Stimulated activated naive CD8-positive, alpha-beta T cell treated with anti-CD3 and anti-CD28 coated beads, Interleukin-15, amount 100 ng/mL, for 72 hours (primary cell): ENCODE data around the gene ASNSD1.
"Not testable (repeated sequence)": the region's sequence is repeated elsewhere in the genome, so short reads cannot be mapped to it uniquely, and the experiment has no call there.

ENCODE experiments used
- ATAC-seq: fragments of 150-1000 bp; cut with Tn5 transposase; 2 replicates; pipeline ENCODE4 v1.10.0; 2021; ENCODE audit warnings: mild to moderate bottlenecking, moderate library complexity
- DNase-seq, 2 donors: peaks; one replicate each; pipeline ENCODE4 v3.0.0; 2021 to 2022
- H3K27ac Mint-ChIP-seq, 2 donors: one replicate each; pipeline ENCODE4 v1.8.0; 2022; ENCODE audit warnings: mild to moderate bottlenecking in 2 of 2, mixed read lengths in 2 of 2, moderate library complexity in 2 of 2
- H3K27me3 Mint-ChIP-seq: one replicate; pipeline ENCODE4 v1.8.0; 2022; ENCODE audit warnings: mixed read lengths
- H3K4me1 Mint-ChIP-seq: one replicate; pipeline ENCODE4 v1.8.0; 2022; ENCODE audit warnings: mild to moderate bottlenecking, mixed read lengths
- H3K4me3 Mint-ChIP-seq, 2 donors: one replicate each; pipeline ENCODE4 v1.8.0; 2022; ENCODE audit warnings: mild to moderate bottlenecking in 2 of 2, mixed read lengths in 2 of 2, moderate library complexity in 1 of 2
- H3K9me3 Mint-ChIP-seq, 2 donors: one replicate each; pipeline ENCODE4 v1.8.0; 2022; ENCODE audit warnings: mixed read lengths in 2 of 2

The ASNSD1 gene

DNA sequence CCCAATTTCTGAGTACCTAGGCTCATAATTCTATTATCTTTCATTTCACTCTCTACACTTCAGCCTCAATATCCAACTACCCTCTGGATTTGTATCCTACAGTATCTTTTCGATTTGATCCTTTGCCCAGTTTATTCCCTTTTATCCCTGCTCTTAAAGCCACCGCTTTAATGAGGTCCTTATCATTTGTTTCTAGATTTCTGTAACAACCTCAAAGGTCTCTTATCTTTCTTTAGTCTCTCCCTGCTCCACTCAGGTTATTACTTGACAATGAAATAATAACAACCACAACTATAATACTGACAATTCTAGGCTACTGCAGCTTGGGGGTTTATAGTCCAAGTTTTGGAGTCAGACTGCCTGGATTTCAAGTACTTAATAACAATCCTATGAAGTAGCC, 25.9 kb upstream of the ASNSD1 start:
- Mint-ChIP-seq H3K9me3 (peaks cover 0 to 6% of the 10 kb centered on the region in 2 donors), H3K4me1 (peaks cover 6% of the 10 kb centered on the region), H3K27me3 (no peaks in the 10 kb centered on the region), H3K4me3 (no peak overlapping the region), H3K27ac (no peak overlapping the region)
- DNase-seq (no peak), ATAC-seq (no peak)

DNA sequence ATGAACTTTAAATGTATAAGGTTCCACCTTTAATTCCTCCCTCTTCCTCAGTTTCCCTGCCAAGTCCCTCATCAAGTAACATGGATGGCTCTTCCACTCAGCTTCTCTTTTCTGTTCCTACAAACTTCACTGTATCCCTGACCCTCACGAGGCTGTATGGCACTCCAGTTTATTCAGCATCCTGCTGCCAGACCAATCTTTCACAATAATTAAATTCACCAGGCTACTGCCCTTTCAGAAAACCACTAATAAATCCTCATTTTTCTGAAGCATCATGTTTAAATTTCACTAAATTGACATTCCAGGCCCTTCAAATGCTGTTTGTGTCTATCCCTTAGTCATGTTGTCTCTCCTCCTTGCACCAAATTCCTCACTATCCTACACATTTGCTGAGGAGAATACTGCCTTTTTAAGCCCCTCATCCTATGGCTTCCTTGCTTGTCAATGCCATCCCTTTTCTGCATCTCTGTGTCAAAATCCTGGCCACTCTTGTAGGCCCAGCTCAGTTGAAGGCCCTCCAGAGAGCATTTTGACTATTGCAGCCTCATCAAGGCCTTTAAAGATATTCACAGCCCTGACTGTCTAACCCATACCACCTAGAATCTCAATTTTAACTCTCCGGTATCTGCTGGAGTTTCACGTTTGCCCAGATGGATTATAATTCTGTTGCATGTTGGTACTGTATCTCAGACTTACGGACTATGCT, 22.8 kb upstream of the ASNSD1 start:
- DNase-seq (no peak), ATAC-seq (no peak)
- H3K9me3 Mint-ChIP-seq: peaks cover 0 to 10% of the 10 kb centered on the region in 2 donors
- no peak overlapping the region for H3K4me3 Mint-ChIP-seq
- peaks cover 24% of the 10 kb centered on the region for H3K4me1 Mint-ChIP-seq
- H3K27ac Mint-ChIP-seq: peak overlapping the region in 1 of 2 donors; percentile 28
- H3K27me3 Mint-ChIP-seq: no peaks in the 10 kb centered on the region

DNA sequence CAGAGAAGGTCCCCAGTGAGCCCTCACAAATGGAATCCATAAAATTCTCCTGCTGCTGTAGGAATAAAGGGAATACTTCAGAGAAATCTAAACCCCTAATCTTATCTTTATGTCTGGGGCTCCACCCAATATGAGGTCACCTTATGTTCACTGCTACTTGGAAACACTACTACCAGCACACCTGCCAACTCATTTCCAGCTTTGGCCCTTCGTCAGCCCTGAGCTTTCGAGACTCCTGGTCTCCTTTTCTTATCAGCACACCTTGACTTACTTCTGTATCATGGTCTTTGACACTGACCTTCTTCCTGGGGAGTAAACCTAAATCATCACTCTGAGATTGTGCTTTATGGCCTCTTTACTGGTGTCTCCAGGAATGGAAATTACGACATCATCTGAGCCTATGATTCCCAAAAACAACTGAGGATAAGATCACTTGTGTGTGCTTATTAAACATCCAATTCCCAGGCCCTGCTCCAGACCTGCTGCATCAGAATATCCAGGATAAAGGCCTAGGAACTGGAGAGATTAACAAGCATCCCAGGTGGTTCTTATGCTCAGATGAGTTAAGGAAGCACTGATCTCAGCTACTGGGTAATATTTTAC, 22.2 kb upstream of the ASNSD1 start:
- no peak overlapping the region for H3K4me3 Mint-ChIP-seq
- no peaks in the 10 kb centered on the region for H3K27me3 Mint-ChIP-seq
- H3K4me1 Mint-ChIP-seq: peaks cover 24% of the 10 kb centered on the region
- no peak overlapping the region for H3K27ac Mint-ChIP-seq
- no peak for DNase-seq
- peaks cover 0 to 10% of the 10 kb centered on the region in 2 donors for H3K9me3 Mint-ChIP-seq
- ATAC-seq: no peak

DNA sequence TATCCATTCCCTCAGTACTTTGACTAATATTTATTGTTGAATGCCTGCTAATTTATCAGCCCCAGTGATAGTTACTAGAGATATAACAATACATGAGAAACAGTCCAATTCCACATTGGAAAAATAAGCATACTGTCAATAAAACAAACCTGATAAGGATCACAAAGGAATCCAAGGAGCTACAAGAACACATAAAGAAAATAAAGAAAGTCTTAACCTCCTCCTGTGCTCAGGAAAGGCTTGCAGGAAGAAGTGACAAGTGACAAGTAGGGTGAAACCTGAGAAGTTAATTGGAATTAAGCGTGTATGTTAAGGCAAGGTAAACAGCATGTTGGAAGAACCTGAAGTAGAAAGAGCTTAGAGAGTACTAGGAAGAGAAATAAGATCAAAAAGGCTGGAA, 20.3 kb upstream of the ASNSD1 start:
- Mint-ChIP-seq H3K9me3 (peaks cover 0 to 10% of the 10 kb centered on the region in 2 donors), H3K4me3 (no peak overlapping the region), H3K27me3 (no peaks in the 10 kb centered on the region), H3K4me1 (peaks cover 24% of the 10 kb centered on the region), H3K27ac (peak overlapping the region in 1 of 2 donors; percentile 55)
- no peak for DNase-seq
- ATAC-seq: no peak

DNA sequence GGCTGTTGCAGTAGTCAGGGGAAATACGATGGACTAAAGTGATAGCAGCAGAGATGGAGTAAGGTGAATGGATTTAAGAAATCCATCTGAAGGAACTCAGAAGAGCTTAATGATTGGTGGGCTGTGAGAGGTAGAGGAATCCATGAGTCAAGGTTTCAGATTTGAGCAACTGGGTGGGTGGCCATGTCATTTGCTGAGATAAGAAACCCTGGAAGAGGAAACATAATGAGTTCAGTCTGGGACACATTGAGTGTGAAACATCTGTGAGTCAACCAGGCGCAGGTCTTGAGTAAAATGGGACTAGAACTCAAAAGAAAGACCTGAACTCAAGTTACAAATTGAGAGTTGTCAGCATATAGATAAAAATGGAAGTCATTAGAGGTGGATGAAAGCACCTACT, 19.7 kb upstream of the ASNSD1 start:
- peak; percentile 95 for ATAC-seq
- Mint-ChIP-seq H3K4me3 (no peak overlapping the region), H3K4me1 (peaks cover 24% of the 10 kb centered on the region), H3K9me3 (peaks cover 0 to 10% of the 10 kb centered on the region in 2 donors), H3K27ac (no peak overlapping the region), H3K27me3 (no peaks in the 10 kb centered on the region)
- peak in 1 of 2 donors; percentile 41 for DNase-seq

DNA sequence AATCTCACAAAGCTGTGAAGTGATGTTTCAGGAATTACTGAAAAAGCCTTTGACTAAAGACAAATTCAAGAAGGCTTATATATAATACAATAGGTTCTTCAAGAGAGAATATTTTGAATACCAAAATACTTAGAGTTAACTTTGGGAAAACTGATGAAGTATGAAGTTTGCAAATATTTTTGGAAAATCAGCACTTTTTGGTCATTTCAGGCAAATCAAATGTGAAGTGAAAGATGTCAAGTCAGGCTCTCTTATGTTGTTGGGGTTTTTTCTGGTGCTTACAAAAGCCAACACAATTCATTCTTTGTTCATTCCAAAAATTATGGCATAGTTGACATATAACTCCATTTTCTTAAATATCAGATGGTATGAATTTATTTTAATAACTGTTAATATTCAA, 14.7 kb upstream of the ASNSD1 start:
- Mint-ChIP-seq H3K4me1 (peaks cover 10% of the 10 kb centered on the region), H3K9me3 (peaks cover 8 to 10% of the 10 kb centered on the region in 2 donors), H3K4me3 (no peak overlapping the region), H3K27ac (no peak overlapping the region), H3K27me3 (no peaks in the 10 kb centered on the region)
- ATAC-seq (no peak), DNase-seq (no peak)

DNA sequence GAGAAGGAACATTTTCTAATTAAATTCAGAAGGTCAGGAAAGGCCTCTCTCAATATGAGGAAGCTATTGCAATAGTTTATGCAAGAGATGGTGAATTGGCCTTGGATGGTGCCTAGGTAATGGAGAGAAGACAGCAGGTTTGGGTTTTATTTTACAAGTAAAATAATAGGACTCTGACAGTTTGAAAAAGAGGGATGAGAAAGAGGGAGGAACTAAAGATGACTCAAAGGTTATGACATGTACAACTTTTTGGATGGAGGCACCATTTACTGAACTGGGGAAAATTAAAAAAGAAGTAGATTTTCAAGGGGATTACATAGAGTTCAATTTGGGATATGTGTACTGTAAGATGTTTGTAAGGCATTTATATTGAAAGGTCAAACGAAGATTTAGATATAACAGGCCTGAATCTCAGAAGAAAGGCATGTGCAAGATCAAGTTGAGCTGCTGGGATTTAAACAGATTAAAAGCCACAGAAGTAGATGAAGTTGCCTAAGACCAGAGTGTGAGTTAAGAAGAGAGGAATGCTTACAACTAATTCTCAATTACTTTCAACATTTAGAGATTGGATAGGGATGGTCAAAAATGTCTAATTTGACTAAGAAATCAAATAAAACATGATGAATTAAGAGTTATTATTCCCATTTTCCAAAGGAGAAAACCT, 12.3 kb upstream of the ASNSD1 start:
- DNase-seq (no peak), ATAC-seq (no peak)
- Mint-ChIP-seq H3K27me3 (no peaks in the 10 kb centered on the region), H3K4me3 (no peak overlapping the region), H3K9me3 (peaks cover 18 to 25% of the 10 kb centered on the region in 2 donors), H3K27ac (no peak overlapping the region), H3K4me1 (peaks cover under 1% of the 10 kb centered on the region)

DNA sequence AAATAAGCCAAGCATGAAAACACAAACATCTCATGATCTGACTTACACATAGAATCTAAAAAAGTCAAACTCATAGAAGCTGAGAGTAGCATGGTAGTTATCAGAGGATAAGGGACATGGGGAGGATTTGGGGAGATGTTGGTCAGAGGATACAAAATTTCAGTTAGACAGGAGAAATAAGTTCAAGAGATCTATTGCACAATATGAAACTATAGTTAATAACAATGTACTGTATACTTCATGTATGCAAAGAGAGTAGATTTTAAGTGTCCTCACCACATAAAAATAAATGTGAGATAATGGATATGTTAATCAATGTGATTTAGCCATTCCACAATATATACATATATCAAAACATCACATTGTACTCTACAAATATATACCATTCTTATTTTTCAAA, 10.0 kb upstream of the ASNSD1 start:
- ATAC-seq (no peak), DNase-seq (no peak)
- Mint-ChIP-seq H3K27ac (no peak overlapping the region), H3K27me3 (no peaks in the 10 kb centered on the region), H3K4me1 (peaks cover 7% of the 10 kb centered on the region), H3K4me3 (no peak overlapping the region), H3K9me3 (peaks cover 18 to 30% of the 10 kb centered on the region in 2 donors)

DNA sequence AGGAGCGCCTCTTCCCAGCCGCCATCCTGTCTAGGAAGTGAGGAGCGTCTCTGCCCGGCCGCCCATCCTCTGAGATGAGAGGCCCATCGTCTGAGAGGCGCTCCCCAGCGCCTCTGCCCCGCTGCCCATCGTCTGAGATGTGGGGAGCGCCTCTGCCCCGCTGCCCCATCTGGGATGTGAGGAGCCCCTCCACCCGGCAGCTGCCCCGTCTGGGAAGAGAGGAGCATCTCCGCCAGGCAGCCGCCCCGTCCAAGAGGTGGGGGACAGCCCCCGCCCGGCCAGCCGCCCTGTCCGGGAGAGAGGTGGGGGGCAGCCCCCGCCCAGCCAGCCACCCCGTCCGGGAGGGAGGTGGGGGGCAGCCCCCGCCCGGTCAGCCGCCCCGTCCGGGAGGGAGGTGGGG, 7.8 kb upstream of the ASNSD1 start:
- peak; percentile 41 for ATAC-seq
- H3K27ac Mint-ChIP-seq, H3K4me3 Mint-ChIP-seq, H3K27me3 Mint-ChIP-seq, DNase-seq: not testable (repeated sequence)
- peaks cover 18 to 30% of the 10 kb centered on the region in 2 donors for H3K9me3 Mint-ChIP-seq
- peaks cover 25% of the 10 kb centered on the region for H3K4me1 Mint-ChIP-seq

DNA sequence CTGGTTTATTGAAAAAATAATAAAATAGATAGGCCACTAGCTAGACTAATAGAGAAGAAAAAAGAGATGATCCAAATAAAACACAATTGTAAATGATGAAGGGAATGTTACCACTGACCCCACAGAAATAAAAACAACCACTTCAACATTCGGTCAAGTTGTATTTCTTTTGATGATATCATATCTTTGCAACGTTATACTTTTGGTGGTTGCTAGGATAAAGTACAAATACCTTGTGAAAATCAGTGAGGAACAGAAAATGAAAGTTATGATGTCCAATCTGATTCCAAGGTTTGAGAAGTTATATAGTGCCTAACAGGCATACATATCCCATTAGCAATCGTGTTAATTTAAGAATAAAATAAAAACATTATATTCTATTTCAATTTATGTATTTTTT, 6.6 kb upstream of the ASNSD1 start:
- H3K4me3 Mint-ChIP-seq: no peak overlapping the region
- peaks cover 18 to 30% of the 10 kb centered on the region in 2 donors for H3K9me3 Mint-ChIP-seq
- DNase-seq (no peak), ATAC-seq (no peak)
- peaks cover 33% of the 10 kb centered on the region for H3K4me1 Mint-ChIP-seq
- H3K27me3 Mint-ChIP-seq: no peaks in the 10 kb centered on the region
- H3K27ac Mint-ChIP-seq: no peak overlapping the region

DNA sequence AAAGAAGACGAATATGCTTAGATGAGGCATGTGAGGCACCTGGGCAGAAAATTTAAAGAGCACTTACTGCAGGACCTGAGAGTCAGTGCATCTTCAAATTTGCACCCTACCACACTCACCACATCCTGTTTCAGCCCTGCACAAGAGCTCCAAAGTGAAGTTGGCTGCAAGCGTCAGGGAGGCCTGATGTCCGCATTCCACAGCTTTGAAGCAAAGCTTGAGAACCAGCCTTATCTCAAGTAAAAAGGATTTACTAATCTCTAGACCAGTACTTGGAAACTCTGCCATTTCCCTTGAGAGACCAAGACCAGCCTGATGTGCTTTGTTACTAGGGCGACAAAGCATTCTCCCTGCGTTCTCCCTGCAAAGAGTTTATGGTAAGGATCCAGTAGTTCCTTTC, 3.4 kb upstream of the ASNSD1 start:
- DNase-seq (peak; percentile 45 to 67), ATAC-seq (peak; percentile 71)
- Mint-ChIP-seq H3K9me3 (peaks cover 2 to 10% of the 10 kb centered on the region in 2 donors), H3K27me3 (no peaks in the 10 kb centered on the region), H3K4me3 (peak overlapping the region; percentile 68 to 79), H3K27ac (peak overlapping the region in 1 of 2 donors; percentile 94), H3K4me1 (peaks cover 39% of the 10 kb centered on the region)

DNA sequence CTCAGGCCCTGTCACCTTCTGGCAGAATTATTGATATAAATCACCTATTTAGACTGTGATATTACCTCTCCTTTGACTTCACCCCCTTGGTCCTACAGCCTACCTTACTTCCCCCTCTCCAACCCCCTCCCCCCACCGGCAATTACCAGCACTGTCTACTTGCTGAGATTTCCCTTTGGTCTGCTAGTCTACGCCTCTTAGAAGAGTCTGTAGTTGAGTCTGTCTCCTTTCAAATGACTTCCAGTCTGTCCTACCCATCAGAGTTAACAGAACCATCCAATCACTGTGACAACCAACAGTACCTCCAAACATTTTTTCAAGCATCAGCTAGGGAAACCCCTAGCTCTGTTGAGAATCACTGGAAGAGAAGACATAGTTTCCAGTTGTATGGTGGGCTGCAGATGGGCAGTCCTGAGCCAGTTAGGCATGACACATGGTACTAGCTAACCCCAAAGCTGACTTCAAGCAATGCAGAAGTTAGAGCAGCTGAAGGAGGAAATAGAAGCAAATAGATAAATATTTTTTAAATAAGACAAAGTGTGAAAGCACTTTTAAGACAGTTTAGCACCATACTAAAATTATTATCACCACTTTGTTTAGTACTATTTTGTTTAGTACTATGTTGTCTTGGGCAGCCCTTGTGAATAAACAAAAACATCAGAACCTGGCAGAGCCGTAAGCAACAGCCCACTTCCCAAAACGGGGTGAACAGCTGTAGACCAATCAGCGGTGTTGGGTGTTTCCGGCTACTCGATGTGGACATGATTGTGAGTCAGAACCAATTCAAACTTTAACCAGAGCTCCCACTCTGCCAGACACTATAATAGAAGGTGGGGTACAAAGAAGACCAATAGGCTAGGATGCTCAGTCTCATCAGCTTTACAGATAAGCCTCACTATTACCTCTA, 2.7 kb upstream of the ASNSD1 start:
- peaks cover 43% of the 10 kb centered on the region for H3K4me1 Mint-ChIP-seq
- H3K27ac Mint-ChIP-seq: peak overlapping the region; percentile 91 to 94
- no peak for DNase-seq
- H3K27me3 Mint-ChIP-seq: no peaks in the 10 kb centered on the region
- peaks cover 0 to 6% of the 10 kb centered on the region in 2 donors for H3K9me3 Mint-ChIP-seq
- H3K4me3 Mint-ChIP-seq: peak overlapping the region; percentile 68 to 79
- ATAC-seq: peak; percentile 18

DNA sequence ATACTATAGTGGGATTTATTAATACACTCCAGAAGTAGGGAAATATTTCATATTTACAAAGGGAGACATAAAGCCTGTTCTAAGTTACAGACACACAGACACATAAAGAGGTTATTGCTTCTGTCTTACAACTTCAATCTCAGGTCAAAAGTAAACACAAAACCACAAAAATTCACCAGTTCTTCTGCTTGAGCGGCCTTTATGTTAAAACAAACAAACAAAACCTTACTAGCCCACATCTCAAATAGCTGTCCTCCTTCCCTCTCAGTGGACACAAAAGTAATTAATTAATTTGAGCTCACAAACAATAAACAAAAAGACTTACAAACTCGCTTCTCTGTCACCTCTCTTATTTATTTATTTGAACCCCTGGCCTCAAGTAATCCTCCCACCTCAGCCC, 1.5 kb upstream of the ASNSD1 start:
- Mint-ChIP-seq H3K27ac (peak overlapping the region in 1 of 2 donors; percentile 90), H3K4me3 (no peak overlapping the region), H3K4me1 (peaks cover 45% of the 10 kb centered on the region)

DNA sequence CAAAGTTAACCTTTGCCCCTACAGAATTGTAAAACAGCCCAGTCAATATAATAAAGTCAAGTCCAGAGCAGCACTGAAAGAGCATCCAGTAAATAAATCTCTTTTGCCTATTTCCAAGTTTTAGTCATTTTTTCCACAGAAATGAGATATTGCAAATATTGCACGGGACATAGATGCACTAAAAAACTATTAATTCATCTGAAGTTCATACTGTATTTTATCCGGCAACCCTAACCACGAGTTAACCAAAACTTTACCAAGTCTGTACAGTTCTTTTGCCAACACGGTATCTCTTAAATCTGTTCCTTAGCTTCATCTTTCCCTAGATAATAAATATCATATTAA, 484 bp upstream of the ASNSD1 start:
- no peaks in the 10 kb centered on the region for H3K9me3 Mint-ChIP-seq
- no peaks in the 10 kb centered on the region for H3K27me3 Mint-ChIP-seq
- peaks cover 45% of the 10 kb centered on the region for H3K4me1 Mint-ChIP-seq
- no peak overlapping the region for H3K4me3 Mint-ChIP-seq
- DNase-seq (no peak), ATAC-seq (no peak)
- H3K27ac Mint-ChIP-seq: no peak overlapping the region

More for the DNA sequence above, 1.5 kb upstream of the ASNSD1 start:
- ATAC-seq (no peak), DNase-seq (no peak)
- H3K27me3 Mint-ChIP-seq: no peaks in the 10 kb centered on the region
- no peaks in the 10 kb centered on the region for H3K9me3 Mint-ChIP-seq

DNA sequence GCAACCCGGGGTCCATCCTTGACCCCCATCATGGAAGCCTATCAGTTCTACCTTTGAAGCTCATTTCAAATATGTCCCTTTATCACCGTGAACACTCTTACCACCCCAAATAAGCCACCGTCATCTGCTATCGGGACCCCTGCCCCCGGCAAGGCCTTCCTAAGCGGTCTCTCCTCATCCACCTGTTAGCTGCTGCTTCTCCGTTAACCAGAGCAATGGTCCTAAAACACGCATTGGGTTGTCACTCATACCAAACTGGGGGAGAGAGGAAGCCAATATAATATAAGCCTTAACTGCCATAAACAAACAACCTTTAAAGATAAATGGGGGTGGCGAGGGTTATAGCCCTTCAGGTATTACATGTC, 680 bp downstream of the ASNSD1 start:
- H3K4me3 Mint-ChIP-seq: no peak overlapping the region
- peaks cover 45% of the 10 kb centered on the region for H3K4me1 Mint-ChIP-seq

More for the DNA sequence above, 680 bp downstream of the ASNSD1 start:
- H3K9me3 Mint-ChIP-seq: no peaks in the 10 kb centered on the region
- H3K27me3 Mint-ChIP-seq: no peaks in the 10 kb centered on the region
- DNase-seq (peak in 1 of 2 donors; percentile 10), ATAC-seq (no peak)
- no peak overlapping the region for H3K27ac Mint-ChIP-seq
